Tibial nerve (tissue), 3 donors: ENCODE results near the gene CCDC149.

ENCODE experiments used
- POLR2A ChIP-seq, 2 donors: fragments of 450-650 bp; IDR thresholded peaks; one replicate each; pipeline ENCODE4 v1.6.1; 2017; ENCODE audit warnings: antibody characterized with exemption in 2 of 2, mild to moderate bottlenecking in 2 of 2, moderate library complexity in 2 of 2
- TF ChIP-seq, protein P1 (sequence below), 5 experiments: fragments of 200-600 bp in 3 of 5; fragments of 450-650 bp in 2 of 5; sonication (generic) in 3 of 5; IDR thresholded peaks; one replicate each; pipeline ENCODE4 v1.5.1; 2016 to 2019; ENCODE audit warnings: antibody characterized with exemption in 5 of 5, mild to moderate bottlenecking in 3 of 5, moderate library complexity in 2 of 5

DNA sequence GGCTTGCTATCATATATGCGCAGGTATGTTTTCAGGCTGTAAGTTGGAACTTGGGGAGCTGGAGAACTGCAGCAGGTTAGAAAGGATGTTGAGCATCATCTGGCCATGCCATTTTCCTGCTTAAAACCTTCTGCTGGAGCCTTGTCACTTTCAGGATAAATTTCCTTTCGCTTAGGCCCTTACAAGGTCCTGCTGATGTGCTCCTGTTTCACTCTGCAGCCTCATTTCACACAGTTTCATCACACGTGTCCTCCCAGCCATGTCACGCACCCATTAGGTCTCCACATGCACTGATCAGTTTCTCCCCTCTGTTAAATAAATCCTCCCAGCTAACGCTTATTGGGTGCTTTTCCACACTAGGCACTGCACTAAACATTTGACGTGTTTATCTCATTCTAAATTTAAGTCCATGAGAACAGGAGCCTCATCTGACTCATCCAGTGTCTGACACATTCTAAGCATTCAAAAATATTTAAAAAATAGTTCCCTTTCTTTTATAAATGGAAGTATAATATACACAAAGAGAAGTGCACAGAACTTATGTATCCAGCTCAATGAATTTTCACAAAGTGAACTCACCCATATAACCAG lies 102.9 kb downstream of the CCDC149 start:
- TF ChIP-seq, protein P1, sequence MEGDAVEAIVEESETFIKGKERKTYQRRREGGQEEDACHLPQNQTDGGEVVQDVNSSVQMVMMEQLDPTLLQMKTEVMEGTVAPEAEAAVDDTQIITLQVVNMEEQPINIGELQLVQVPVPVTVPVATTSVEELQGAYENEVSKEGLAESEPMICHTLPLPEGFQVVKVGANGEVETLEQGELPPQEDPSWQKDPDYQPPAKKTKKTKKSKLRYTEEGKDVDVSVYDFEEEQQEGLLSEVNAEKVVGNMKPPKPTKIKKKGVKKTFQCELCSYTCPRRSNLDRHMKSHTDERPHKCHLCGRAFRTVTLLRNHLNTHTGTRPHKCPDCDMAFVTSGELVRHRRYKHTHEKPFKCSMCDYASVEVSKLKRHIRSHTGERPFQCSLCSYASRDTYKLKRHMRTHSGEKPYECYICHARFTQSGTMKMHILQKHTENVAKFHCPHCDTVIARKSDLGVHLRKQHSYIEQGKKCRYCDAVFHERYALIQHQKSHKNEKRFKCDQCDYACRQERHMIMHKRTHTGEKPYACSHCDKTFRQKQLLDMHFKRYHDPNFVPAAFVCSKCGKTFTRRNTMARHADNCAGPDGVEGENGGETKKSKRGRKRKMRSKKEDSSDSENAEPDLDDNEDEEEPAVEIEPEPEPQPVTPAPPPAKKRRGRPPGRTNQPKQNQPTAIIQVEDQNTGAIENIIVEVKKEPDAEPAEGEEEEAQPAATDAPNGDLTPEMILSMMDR (IDR thresholded peaks at IDR 0.05) = no peak
- no peak for TF ChIP-seq POLR2A (IDR thresholded peaks at IDR 0.05)
